Liver (tissue), 9 donors: Measurements from ENCODE around the gene LHFPL2. TPM values are rescaled to one million over a fixed set of nuclear protein-coding genes. Genes with fewer than 3 reads are reported as not detected.
A peak's percentile ranks its signal among the peaks of the same experiment; 100 is the strongest.

Source experiments
- DNase-seq: peaks from one replicate; pipeline ENCODE4 v3.0.0-alpha.2; 2017; ENCODE audit warnings: low spot score
- H3K27ac ChIP-seq, 2 donors: one replicate each; pipeline ENCODE4 v1.7.0; 2013; ENCODE audit warnings: inconsistent platforms in 2 of 2, low read length in 2 of 2, control low read depth in 1 of 2, low read depth in 1 of 2, mild to moderate bottlenecking in 1 of 2
- H3K27me3 ChIP-seq, 4 donors: one replicate each; pipeline versions ENCODE4 v1.6.1 to v1.7.0; 2013; ENCODE audit warnings: low read length in 3 of 4, inconsistent platforms in 1 of 4, mild to moderate bottlenecking in 1 of 4, moderate library complexity in 1 of 4; ENCODE audit not compliant: control insufficient read depth in 4 of 4, insufficient read depth in 4 of 4
- H3K36me3 ChIP-seq, 4 donors: one replicate each; pipeline versions ENCODE4 v1.6.1 to v1.7.0; 2013; ENCODE audit warnings: low read length in 3 of 4, mild to moderate bottlenecking in 3 of 4, low read depth in 1 of 4, moderate library complexity in 1 of 4; ENCODE audit not compliant: control insufficient read depth in 4 of 4, insufficient read depth in 3 of 4
- H3K4me1 ChIP-seq, 4 donors: one replicate each; pipeline versions ENCODE4 v1.6.1 to v1.7.0; 2013; ENCODE audit warnings: low read length in 3 of 4, mild to moderate bottlenecking in 3 of 4, moderate library complexity in 1 of 4; ENCODE audit not compliant: control insufficient read depth in 4 of 4, insufficient read depth in 4 of 4
- H3K4me3 ChIP-seq, 3 donors: one replicate each; pipeline versions ENCODE4 v1.6.1 to v1.7.0; 2013; ENCODE audit warnings: low read length in 3 of 3, control low read depth in 1 of 3, low read depth in 1 of 3, mild to moderate bottlenecking in 1 of 3
- H3K9ac ChIP-seq, 2 donors: one replicate each; pipeline ENCODE4 v1.7.0; 2013; ENCODE audit warnings: low read length in 2 of 2, mild to moderate bottlenecking in 2 of 2, moderate library complexity in 2 of 2, control low read depth in 1 of 2, low read depth in 1 of 2
- H3K9me3 ChIP-seq, 4 donors: one replicate each; pipeline versions ENCODE4 v1.6.1 to v1.7.0; 2013; ENCODE audit warnings: low read length in 3 of 4; ENCODE audit not compliant: control insufficient read depth in 4 of 4
- CTCF ChIP-seq: fragments of 150-350 bp; IDR thresholded peaks from 2 replicates; pipeline ENCODE4 v1.5.1; 2017; ENCODE audit warnings: improper control_type of control experiment, low read depth, low read length; ENCODE audit not compliant: missing input control
- EGR1 ChIP-seq, 2 donors: IDR thresholded peaks; 2 replicates each; pipeline ENCODE4 v1.6.1; 2016 to 2018; ENCODE audit warnings: antibody characterized with exemption in 2 of 2, low read depth in 2 of 2
- FOXA1 ChIP-seq: IDR thresholded peaks from 2 replicates; pipeline ENCODE4 v1.6.1; 2016; ENCODE audit warnings: antibody characterized with exemption
- FOXA2 ChIP-seq: IDR thresholded peaks from 2 replicates; pipeline ENCODE4 v1.6.1; 2016; ENCODE audit warnings: antibody characterized with exemption
- GABPA ChIP-seq, 2 donors: IDR thresholded peaks in 1 of 2; conservative IDR thresholded peaks in 1 of 2; 2 replicates each; pipeline ENCODE4 v1.6.1; 2016; ENCODE audit warnings: antibody characterized with exemption in 2 of 2, mild to moderate bottlenecking in 1 of 2, moderate library complexity in 1 of 2
- HNF4G ChIP-seq: IDR thresholded peaks from 2 replicates; pipeline ENCODE4 v1.6.1; 2016; ENCODE audit warnings: antibody characterized with exemption
- NR2F2 ChIP-seq: IDR thresholded peaks from 2 replicates; pipeline ENCODE4 v1.6.1; 2016; ENCODE audit warnings: antibody characterized with exemption
- RAD21 ChIP-seq, 2 donors: IDR thresholded peaks; 2 replicates each; pipeline ENCODE4 v1.6.1; 2016; ENCODE audit warnings: antibody characterized with exemption in 2 of 2, mild to moderate bottlenecking in 2 of 2
- REST ChIP-seq: IDR thresholded peaks from 2 replicates; pipeline ENCODE4 v1.6.1; 2016; ENCODE audit warnings: antibody characterized with exemption, mild to moderate bottlenecking
- RXRA ChIP-seq, 2 donors: IDR thresholded peaks; 2 replicates each; pipeline ENCODE4 v1.6.1; 2017 to 2018; ENCODE audit warnings: antibody characterized with exemption in 2 of 2, mild to moderate bottlenecking in 1 of 2
- SP1 ChIP-seq: IDR thresholded peaks from 2 replicates; pipeline ENCODE4 v1.6.1; 2018; ENCODE audit warnings: antibody characterized with exemption, mild to moderate bottlenecking
- ZBTB33 ChIP-seq: IDR thresholded peaks from 2 replicates; pipeline ENCODE4 v1.6.1; 2016; ENCODE audit warnings: antibody characterized with exemption
- WGBS: extraction: QIAGEN DNeasy Blood & Tissue Kit; methylation state at CpG from one replicate; pipeline ENCODE4 v1.1.7; 2013; 5-methylcytosine and 5-hydroxymethylcytosine counted together
- polyA plus RNA-seq, 2 donors: library from polyadenylated mRNA; stranded (reverse) in 1 of 2; unstranded in 1 of 2; fragments of 200-250 nt in 1 of 2; fragments of >200 nt in 1 of 2; fragmentation: Nextera tagmentation in 1 of 2; extraction: Ambion mirVana in 1 of 2; gene quantifications; one replicate each; pipeline versions ENCODE4 v1.2.1 to v1.2.3, GENCODE V29; 2013 to 2015
- total RNA-seq, 2 donors: library from RNA; depleted of rRNA; stranded (reverse); fragments of >200 nt; gene quantifications; one replicate each; pipeline ENCODE4 v1.2.3, GENCODE V29; 2014
- donor health status: healthy.
- donor health status: healthy.
- donor health status: healthy.
- donor health status: healthy.
- donor health status: healthy.

LHFPL2 gene
- total and polyA plus RNA-seq, 4 donors, result 1.6 to 9.4 (median 5.6) TPM

DNA sequence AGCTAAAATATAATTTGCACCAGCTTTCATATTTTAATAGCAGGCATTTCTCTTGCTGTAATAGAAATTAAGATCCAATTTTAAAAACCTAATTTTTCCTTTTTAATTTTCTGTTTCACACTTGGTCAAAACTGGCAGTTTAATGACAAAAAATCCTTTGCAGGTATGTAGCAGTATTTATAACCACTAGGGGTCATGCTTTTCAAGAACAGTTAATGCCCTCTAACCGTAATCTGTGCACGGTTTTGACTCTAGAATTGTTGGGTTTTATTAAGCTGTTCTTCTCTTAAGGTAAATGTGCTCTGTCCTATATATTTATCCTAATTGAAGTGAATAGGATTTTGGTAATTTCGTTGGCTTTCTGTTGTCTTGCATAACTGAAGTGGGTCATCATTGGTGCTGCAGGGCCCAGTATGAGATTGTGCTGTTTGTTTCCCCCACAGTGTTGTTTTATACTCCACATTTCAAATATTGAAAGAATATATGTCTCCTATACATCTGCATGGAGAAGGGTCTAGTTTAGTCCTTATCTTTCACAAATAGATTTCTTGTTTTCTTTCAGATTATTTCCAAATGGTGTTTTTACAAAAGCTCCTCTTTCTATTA, 180.7 kb downstream of the LHFPL2 start:
- 14% methylated on average over 3 of the region's 3 CpGs for WGBS
- Histone ChIP-seq H3K36me3 (peaks cover 0 to 2% (median 0%) of the 10 kb centered on the region in 4 donors), H3K27ac (no peak overlapping the region), H3K4me3 (no peak overlapping the region), H3K9me3 (no peaks in the 10 kb centered on the region), H3K9ac (no peak overlapping the region), H3K27me3 (no peaks in the 10 kb centered on the region), H3K4me1 (no peaks in the 10 kb centered on the region)
- DNase-seq, result no peak
- TF ChIP-seq RAD21 (IDR thresholded peaks at IDR 0.05), result peak; percentile 85 to 86
- peak; percentile 79 for TF ChIP-seq CTCF
- TF ChIP-seq GABPA (IDR thresholded peaks at IDR 0.05 in 1 of 2, conservative IDR thresholded peaks at IDR 0.05 in 1 of 2), result no peak

GRCh38 chr5:78467140-78467539, 181.4 kb downstream of the LHFPL2 start:
- TF ChIP-seq HNF4G (no peak), ZBTB33 (no peak), REST (no peak), NR2F2 (no peak), FOXA2 (no peak), EGR1 (IDR thresholded peaks at IDR 0.05; ENCODE audit: low read depth in 2 of 2) (no peak), CTCF (no peak), SP1 (no peak), FOXA1 (no peak), RXRA (IDR thresholded peaks at IDR 0.05) (no peak)
- no peak overlapping the region for H3K4me3 ChIP-seq
- no peaks in the 10 kb centered on the region for H3K9me3 ChIP-seq
- no peaks in the 10 kb centered on the region for H3K27me3 ChIP-seq
- H3K4me1 ChIP-seq, result no peaks in the 10 kb centered on the region
- no peak overlapping the region for H3K27ac ChIP-seq
- DNase-seq, result no peak
- H3K9ac ChIP-seq, result no peak overlapping the region
- 95% methylated on average over 1 of the region's 1 CpG for WGBS
- H3K36me3 ChIP-seq, result peaks cover 0 to 3% (median 1%) of the 10 kb centered on the region in 4 donors
